Left renal cortex interstitium (tissue), 4 donors: ENCODE data around the gene OLFML2A. TPM values are rescaled to one million over a fixed set of nuclear protein-coding genes. Genes with fewer than 3 reads are reported as not detected.

Experiments used
- DNase-seq, 4 donors: peaks; one replicate each; pipeline ENCODE4 v3.0.0-alpha.2; 2013; ENCODE audit warnings: low read depth in 4 of 4, low spot score in 2 of 4, missing footprints in 1 of 4
- polyA plus RNA-seq, 4 donors: library from polyadenylated mRNA; unstranded; fragments of 120-200 nt; gene quantifications; one replicate each; pipeline ENCODE4 v1.2.1, GENCODE V29; 2013; ENCODE audit not compliant: insufficient read length in 4 of 4

OLFML2A gene
- polyA plus RNA-seq, 4 donors, result 20.6 to 26.3 (median 24.0) TPM

- DNase-seq, result no peak
Measured at GRCh38 chr9:124793015-124793541, 16.1 kb downstream of the OLFML2A start.

GRCh38 chr9:124794902-124795491, 18.1 kb downstream of the OLFML2A start:
- DNase-seq, result no peak

GRCh38 chr9:124795881-124796431, 19.0 kb downstream of the OLFML2A start:
- no peak for DNase-seq

GRCh38 chr9:124797343-124798103, 20.6 kb downstream of the OLFML2A start:
- no peak for DNase-seq

DNA sequence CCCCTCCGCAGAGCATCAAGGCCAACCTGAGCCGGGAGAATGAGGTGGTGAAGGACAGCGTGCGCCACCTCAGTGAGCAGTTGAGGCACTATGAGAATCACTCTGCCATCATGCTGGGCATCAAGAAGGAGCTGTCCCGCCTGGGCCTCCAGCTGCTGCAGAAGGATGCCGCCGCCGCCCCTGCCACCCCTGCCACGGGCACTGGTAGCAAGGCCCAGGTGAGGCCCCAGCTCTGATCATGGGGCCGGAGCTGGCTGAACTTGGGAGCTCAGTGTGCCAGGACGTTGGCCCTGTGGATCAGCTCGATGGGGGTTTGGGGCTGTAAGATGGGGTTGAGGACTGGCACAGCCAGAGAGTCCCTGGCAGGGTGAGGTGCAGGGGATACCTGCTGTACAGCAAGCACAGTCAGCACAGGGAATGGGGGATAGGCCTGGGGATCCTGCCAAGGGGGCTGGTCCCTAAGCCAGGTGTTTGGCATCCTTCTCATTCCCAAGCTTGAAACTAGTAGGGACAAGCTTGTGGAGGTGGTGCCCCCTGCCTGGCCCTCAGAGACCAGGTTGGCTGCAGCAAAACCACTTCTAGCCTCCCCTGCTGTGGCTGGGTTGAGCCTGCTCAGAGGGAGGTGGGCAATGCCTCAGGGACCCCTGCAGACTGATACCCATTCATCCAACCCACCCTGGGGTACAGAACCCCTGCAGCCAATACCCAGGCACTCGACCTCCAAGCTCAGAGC, 22.5 kb downstream of the OLFML2A start:
- DNase-seq, result no peak

DNA sequence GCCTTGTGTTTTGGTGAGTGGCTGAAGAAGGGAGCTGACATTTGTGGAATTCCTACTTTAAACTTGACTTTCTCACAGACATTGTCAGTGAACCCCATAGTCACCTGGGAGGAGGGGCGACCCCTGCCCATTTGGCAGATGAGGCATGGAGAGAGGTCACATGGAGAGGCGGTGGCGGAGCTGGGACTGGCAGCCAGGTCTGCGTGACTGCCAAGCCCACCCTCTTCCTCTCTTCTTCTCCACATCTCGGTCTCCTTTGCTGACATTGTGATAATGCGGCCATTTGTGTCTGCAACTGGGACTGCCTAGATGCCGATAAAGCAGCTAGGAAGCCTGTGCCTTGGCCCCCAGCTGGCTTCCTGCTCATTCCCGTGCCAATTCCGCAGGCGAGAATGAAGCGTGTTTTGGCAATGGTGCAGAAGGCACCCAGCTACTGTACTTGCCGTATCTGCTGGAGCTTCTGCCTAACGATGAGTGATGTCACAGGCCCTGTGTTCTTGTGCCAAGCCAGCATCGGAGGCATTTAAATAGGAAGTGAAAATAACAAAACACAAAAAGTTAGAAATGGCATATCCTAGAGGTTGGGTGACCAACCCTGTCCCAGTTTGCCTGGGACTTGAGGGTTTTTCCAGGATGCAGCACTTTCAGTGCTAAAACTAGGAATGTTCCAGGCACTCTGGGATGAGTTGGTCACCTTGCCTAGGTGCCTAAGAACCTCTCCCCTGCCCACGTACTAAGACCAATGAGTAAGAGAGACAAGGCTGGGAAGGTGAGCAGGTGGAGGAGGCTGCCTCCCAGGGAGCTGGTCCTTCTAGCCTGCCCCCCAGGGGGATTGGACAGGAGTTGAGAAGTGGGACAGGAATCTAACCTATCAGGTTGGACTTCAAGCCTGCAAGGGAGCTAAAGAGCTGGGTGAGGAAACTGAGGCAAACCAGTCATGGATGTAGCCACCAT, 23.6 kb downstream of the OLFML2A start:
- no peak for DNase-seq

- DNase-seq, result no peak
Measured at GRCh38 chr9:124801356-124801755, 24.4 kb downstream of the OLFML2A start.

DNA sequence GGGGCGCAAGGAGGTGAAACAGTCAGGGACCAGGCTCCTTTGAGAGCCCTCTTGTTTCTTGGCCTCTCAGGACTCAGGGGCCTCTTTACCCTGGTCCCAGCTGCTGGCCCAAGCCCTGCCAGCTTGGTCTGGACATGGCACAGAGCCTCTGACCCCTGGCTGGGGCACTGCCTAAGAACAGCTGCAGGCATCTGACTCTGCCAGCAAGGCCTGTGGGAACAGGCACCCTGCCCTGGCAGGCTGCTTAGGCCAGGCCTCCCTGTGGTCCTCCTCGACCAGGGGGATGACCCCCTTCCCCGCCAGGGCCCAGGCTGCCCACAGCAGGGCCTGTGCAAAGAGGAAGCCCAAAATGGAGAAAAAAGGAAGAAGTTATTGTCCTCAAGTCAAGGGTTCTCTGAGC, 25.5 kb downstream of the OLFML2A start:
- DNase-seq, result no peak

DNA sequence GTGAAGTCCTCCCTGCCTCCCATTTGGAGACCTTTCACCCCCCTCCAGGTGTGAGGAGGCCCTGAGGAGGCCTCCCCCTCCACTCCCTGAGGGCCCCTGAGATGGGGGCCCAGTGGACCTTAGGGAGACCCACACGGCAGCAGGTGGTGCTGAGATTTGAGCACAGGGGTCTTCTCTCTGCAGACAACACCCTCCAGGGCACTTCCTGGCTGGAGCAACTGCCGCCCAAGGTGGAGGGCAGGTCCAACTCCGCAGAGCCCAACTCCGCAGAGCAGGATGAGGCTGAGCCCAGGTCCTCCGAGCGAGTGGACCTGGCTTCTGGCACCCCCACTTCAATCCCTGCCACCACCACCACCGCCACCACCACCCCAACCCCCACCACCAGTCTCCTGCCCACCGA, 27.0 kb downstream of the OLFML2A start:
- DNase-seq, result no peak

- no peak for DNase-seq
Measured at GRCh38 chr9:124805186-124805585, 28.3 kb downstream of the OLFML2A start.

GRCh38 chr9:124808246-124808956, 31.5 kb downstream of the OLFML2A start:
- DNase-seq, result no peak

- DNase-seq, result no peak
Measured at GRCh38 chr9:124809211-124809610, 32.3 kb downstream of the OLFML2A start.

DNA sequence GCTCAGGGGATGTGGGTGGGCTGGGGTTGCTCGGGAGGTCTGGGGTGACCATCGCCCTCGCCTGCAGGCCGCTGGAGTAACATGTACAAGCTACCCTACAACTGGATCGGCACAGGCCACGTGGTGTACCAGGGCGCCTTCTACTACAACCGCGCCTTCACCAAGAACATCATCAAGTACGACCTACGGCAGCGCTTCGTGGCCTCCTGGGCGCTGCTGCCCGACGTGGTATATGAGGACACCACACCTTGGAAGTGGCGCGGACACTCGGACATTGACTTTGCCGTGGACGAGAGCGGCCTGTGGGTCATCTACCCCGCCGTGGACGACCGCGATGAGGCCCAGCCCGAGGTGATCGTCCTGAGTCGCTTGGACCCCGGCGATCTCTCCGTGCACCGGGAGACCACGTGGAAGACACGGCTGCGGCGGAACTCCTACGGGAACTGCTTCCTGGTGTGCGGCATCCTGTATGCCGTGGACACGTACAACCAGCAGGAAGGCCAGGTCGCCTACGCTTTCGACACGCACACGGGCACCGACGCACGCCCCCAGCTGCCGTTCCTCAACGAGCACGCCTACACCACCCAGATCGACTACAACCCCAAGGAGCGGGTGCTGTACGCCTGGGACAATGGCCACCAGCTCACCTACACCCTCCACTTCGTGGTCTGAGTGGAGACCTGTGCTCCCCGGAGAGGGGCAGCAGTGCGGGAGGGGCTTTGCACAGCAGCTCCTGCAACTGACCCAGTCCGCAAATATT, 33.0 kb downstream of the OLFML2A start:
- DNase-seq, result no peak

- DNase-seq, result no peak
Measured at GRCh38 chr9:124810663-124811355, 33.9 kb downstream of the OLFML2A start.

GRCh38 chr9:124812441-124812876, 35.5 kb downstream of the OLFML2A start:
- no peak for DNase-seq

- no peak for DNase-seq
Measured at GRCh38 chr9:124813041-124813440, 36.1 kb downstream of the OLFML2A start.

DNA sequence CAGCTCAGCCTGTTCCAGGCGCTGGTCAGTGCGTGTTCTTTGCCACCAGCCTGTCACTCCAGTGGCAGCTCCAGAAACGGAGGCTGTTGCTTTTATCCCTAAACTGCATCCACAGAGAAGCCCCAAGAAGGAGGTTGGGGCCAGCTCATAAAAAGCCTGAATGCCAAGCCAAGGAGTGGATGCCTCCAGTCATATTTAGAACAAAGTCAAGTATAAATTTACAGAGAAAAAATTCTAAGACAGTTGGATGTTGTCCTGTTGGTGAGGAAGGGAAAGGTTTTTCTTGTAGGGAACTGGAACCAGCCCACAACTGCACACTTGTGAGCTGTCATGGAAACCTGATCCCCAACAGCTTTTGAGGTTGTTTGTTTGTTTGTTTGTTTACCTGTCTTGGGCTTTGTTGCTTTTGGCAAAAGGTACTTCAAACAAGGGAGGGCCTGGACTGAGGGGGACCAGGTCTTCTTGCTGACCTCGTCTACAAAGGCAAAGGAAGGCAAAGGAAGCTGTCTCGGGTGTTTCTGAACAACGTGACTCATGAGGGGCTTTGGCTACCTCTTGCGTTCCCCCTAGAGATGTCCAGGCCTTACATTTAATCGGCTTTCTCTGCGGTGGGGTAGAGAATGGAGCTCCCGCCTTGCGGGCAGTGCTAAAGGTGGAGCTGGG, 36.7 kb downstream of the OLFML2A start:
- no peak for DNase-seq

GRCh38 chr9:124814164-124814535, 37.2 kb downstream of the OLFML2A start:
- DNase-seq, result no peak
